Cortex of kidney (tissue), 1 donor: ENCODE results near the gene TRPC1.
"Not testable (repeated sequence)": the region's sequence is repeated elsewhere in the genome, so short reads cannot be mapped to it uniquely, and the experiment has no call there.

Experiments used
- DNase-seq: peaks from one replicate; lab custom pipeline; 2025; lab: John Stamatoyannopoulos, UW

The TRPC1 gene

GRCh38 chr3:142752605-142753004, 28.8 kb downstream of the TRPC1 start:
- not testable (repeated sequence) for DNase-seq

- no peak for DNase-seq
Observed at GRCh38 chr3:142754494-142754893, 30.7 kb downstream of the TRPC1 start.

GRCh38 chr3:142768338-142768737, 44.5 kb downstream of the TRPC1 start:
- no peak for DNase-seq

- no peak for DNase-seq
Observed at GRCh38 chr3:142777927-142778326, 54.1 kb downstream of the TRPC1 start.

- no peak for DNase-seq
Observed at GRCh38 chr3:142778541-142778940, 54.7 kb downstream of the TRPC1 start.

GRCh38 chr3:142779591-142779990, 55.8 kb downstream of the TRPC1 start:
- no peak for DNase-seq

- DNase-seq = no peak
Observed at GRCh38 chr3:142782616-142783015, 58.8 kb downstream of the TRPC1 start.

GRCh38 chr3:142784228-142784627, 60.4 kb downstream of the TRPC1 start:
- DNase-seq = no peak

- DNase-seq = no peak
Observed at GRCh38 chr3:142785996-142786395, 62.2 kb downstream of the TRPC1 start.

GRCh38 chr3:142787719-142788118, 63.9 kb downstream of the TRPC1 start:
- DNase-seq = no peak

- no peak for DNase-seq
Observed at GRCh38 chr3:142794508-142794907, 70.7 kb downstream of the TRPC1 start.

- no peak for DNase-seq
Observed at GRCh38 chr3:142795332-142795731, 71.5 kb downstream of the TRPC1 start.

- no peak for DNase-seq
Observed at GRCh38 chr3:142796823-142797222, 73.0 kb downstream of the TRPC1 start.

GRCh38 chr3:142801746-142802145, 77.9 kb downstream of the TRPC1 start:
- DNase-seq = no peak

- DNase-seq = no peak
Observed at GRCh38 chr3:142802891-142803290, 79.1 kb downstream of the TRPC1 start.

GRCh38 chr3:142808103-142808917, 84.5 kb downstream of the TRPC1 start:
- no peak for DNase-seq

GRCh38 chr3:142809259-142809658, 85.4 kb downstream of the TRPC1 start:
- no peak for DNase-seq

GRCh38 chr3:142815803-142816202, 92.0 kb downstream of the TRPC1 start:
- no peak for DNase-seq

GRCh38 chr3:142817356-142817755, 93.5 kb downstream of the TRPC1 start:
- no peak for DNase-seq

GRCh38 chr3:142817897-142818296, 94.1 kb downstream of the TRPC1 start:
- no peak for DNase-seq

- DNase-seq = no peak
Observed at GRCh38 chr3:142818651-142819050, 94.8 kb downstream of the TRPC1 start.

GRCh38 chr3:142819179-142819578, 95.3 kb downstream of the TRPC1 start:
- no peak for DNase-seq

- DNase-seq = no peak
Observed at GRCh38 chr3:142828703-142829305, 105.0 kb downstream of the TRPC1 start.

- DNase-seq = no peak
Observed at GRCh38 chr3:142837526-142837925, 113.7 kb downstream of the TRPC1 start.
